Osteoblast (primary cell): Measurements from ENCODE around the gene TACR1. TPM values are rescaled to one million over a fixed set of nuclear protein-coding genes. Genes with fewer than 3 reads are reported as not detected.
A peak's percentile ranks its signal among the peaks of the same experiment; 100 is the strongest.
"Not testable (repeated sequence)": the region's sequence is repeated elsewhere in the genome, so short reads cannot be mapped to it uniquely, and the experiment has no call there.

Source experiments
- DNase-seq: peaks from one replicate; pipeline ENCODE4 v3.0.0; 2011; ENCODE audit warnings: low spot score, mixed read lengths; ENCODE audit not compliant: insufficient read length; ENCODE audit errors: missing footprints
- H2AFZ ChIP-seq: 2 replicates; pipeline ENCODE4 v1.6.0; 2011; ENCODE audit warnings: mild to moderate bottlenecking, low read length
- H3K27ac ChIP-seq: 2 replicates; pipeline ENCODE4 v1.5.1; 2011; ENCODE audit warnings: mild to moderate bottlenecking, low read depth, low read length, moderate library complexity
- H3K27me3 ChIP-seq: 2 replicates; pipeline ENCODE4 v1.6.0; 2012; ENCODE audit warnings: mild to moderate bottlenecking, control low read depth, inconsistent platforms, low read length, moderate library complexity; ENCODE audit not compliant: insufficient read depth
- H3K36me3 ChIP-seq: 2 replicates; pipeline ENCODE4 v1.5.1; 2011; ENCODE audit warnings: mild to moderate bottlenecking, low read length, control low read depth, moderate library complexity; ENCODE audit not compliant: insufficient read depth
- H3K4me1 ChIP-seq: 2 replicates; pipeline ENCODE4 v1.5.1; 2011; ENCODE audit warnings: mild to moderate bottlenecking, low read length, control low read depth, moderate library complexity; ENCODE audit not compliant: insufficient read depth
- H3K4me2 ChIP-seq: 2 replicates; pipeline ENCODE4 v1.6.0; 2011; ENCODE audit warnings: mild to moderate bottlenecking, low read length; ENCODE audit not compliant: insufficient read depth
- H3K4me3 ChIP-seq: fragments of 200-600 bp; sonication (generic); 3 replicates; pipeline ENCODE4 v1.5.1; 2012; ENCODE audit warnings: mild to moderate bottlenecking, low read length, inconsistent platforms; ENCODE audit not compliant: insufficient read depth
- H3K79me2 ChIP-seq: 2 replicates; pipeline ENCODE4 v1.6.0; 2012; ENCODE audit warnings: mild to moderate bottlenecking, low read length, control low read depth, inconsistent platforms; ENCODE audit not compliant: insufficient read depth
- H3K9me3 ChIP-seq: 2 replicates; pipeline ENCODE4 v1.5.1; 2011; ENCODE audit warnings: low read depth, low read length, control low read depth
- H4K20me1 ChIP-seq: 2 replicates; pipeline ENCODE4 v1.6.0; 2012; ENCODE audit warnings: mild to moderate bottlenecking, low read length, control low read depth; ENCODE audit not compliant: insufficient read depth
- CTCF ChIP-seq: IDR thresholded peaks from 2 replicates; pipeline ENCODE4 v1.5.1; 2011; ENCODE audit warnings: mild to moderate bottlenecking, low read depth, low read length, moderate library complexity; ENCODE audit errors: extremely low read depth
- total RNA-seq: library from RNA; depleted of rRNA; stranded (reverse); fragments of >200 nt; gene quantifications from 2 replicates; pipeline ENCODE4 v1.2.3, GENCODE V29; 2012

Gene TACR1
- total RNA-seq, 1 donor = under 0.01 TPM

GRCh38 chr2:75221862-75222261 lies 22.5 kb upstream of the TACR1 start:
- H3K4me1 ChIP-seq = peaks cover 10% of the 10 kb centered on the region
- peak overlapping the region; percentile 66 for H2AFZ ChIP-seq
- H3K9me3 ChIP-seq = no peaks in the 10 kb centered on the region
- no peaks in the 10 kb centered on the region for H3K79me2 ChIP-seq
- no peak overlapping the region for H3K4me2 ChIP-seq
- H3K27ac ChIP-seq = no peak overlapping the region
- no peak overlapping the region for H3K4me3 ChIP-seq
- no peaks in the 10 kb centered on the region for H3K27me3 ChIP-seq
- no peak for TF ChIP-seq CTCF
- H4K20me1 ChIP-seq = no peaks in the 10 kb centered on the region
- peak; percentile 88 for DNase-seq
- H3K36me3 ChIP-seq = no peaks in the 10 kb centered on the region

- H4K20me1 ChIP-seq, H3K27me3 ChIP-seq, H3K4me2 ChIP-seq, H3K9me3 ChIP-seq, H3K36me3 ChIP-seq, H3K4me3 ChIP-seq, H2AFZ ChIP-seq, H3K4me1 ChIP-seq, H3K27ac ChIP-seq, DNase-seq, H3K79me2 ChIP-seq: not testable (repeated sequence)
These were observed 19.9 kb upstream of the TACR1 start for GRCh38 chr2:75219213-75219612.

GRCh38 chr2:75211266-75211770 lies 12.0 kb upstream of the TACR1 start:
- H3K27ac ChIP-seq = no peak overlapping the region
- no peak for DNase-seq
- no peak overlapping the region for H3K4me2 ChIP-seq

GRCh38 chr2:75210409-75210808 lies 11.1 kb upstream of the TACR1 start:
- H3K79me2 ChIP-seq = no peaks in the 10 kb centered on the region
- peaks cover 3% of the 10 kb centered on the region for H3K27me3 ChIP-seq
- no peaks in the 10 kb centered on the region for H3K9me3 ChIP-seq
- TF ChIP-seq CTCF = no peak
- no peaks in the 10 kb centered on the region for H3K4me1 ChIP-seq
- H3K36me3 ChIP-seq = no peaks in the 10 kb centered on the region
- no peak overlapping the region for H3K4me2 ChIP-seq
- H3K27ac ChIP-seq = no peak overlapping the region
- H4K20me1 ChIP-seq = no peaks in the 10 kb centered on the region
- H2AFZ ChIP-seq = no peak overlapping the region
- DNase-seq = no peak
- H3K4me3 ChIP-seq = no peak overlapping the region

More at GRCh38 chr2:75211266-75211770, 12.0 kb upstream of the TACR1 start:
- no peaks in the 10 kb centered on the region for H3K79me2 ChIP-seq
- no peak for TF ChIP-seq CTCF
- H3K9me3 ChIP-seq = no peaks in the 10 kb centered on the region
- no peaks in the 10 kb centered on the region for H3K36me3 ChIP-seq
- H3K4me1 ChIP-seq = no peaks in the 10 kb centered on the region
- H3K4me3 ChIP-seq = no peak overlapping the region
- no peak overlapping the region for H2AFZ ChIP-seq
- H3K27me3 ChIP-seq = peaks cover under 1% of the 10 kb centered on the region
- no peaks in the 10 kb centered on the region for H4K20me1 ChIP-seq
